Progenitor cell of endocrine pancreas (in vitro differentiated cells): Measurements from ENCODE around the gene ODAM. TPM values are rescaled to one million over a fixed set of nuclear protein-coding genes. Genes with fewer than 3 reads are reported as not detected.

Experiments
- DNase-seq: peaks from one replicate; pipeline ENCODE4 v3.0.0; 2021; ENCODE audit warnings: low spot score; ENCODE audit not compliant: unreplicated experiment
- H3K27ac Mint-ChIP-seq: 2 replicates; pipeline ENCODE4 v1.8.0; 2021; ENCODE audit warnings: mild to moderate bottlenecking, moderate library complexity, mixed read lengths
- H3K27me3 Mint-ChIP-seq: 2 replicates; pipeline ENCODE4 v1.8.0; 2021; ENCODE audit warnings: mixed read lengths
- H3K36me3 Mint-ChIP-seq: 2 replicates; pipeline ENCODE4 v1.8.0; 2022; ENCODE audit warnings: mixed read lengths; ENCODE audit not compliant: insufficient read depth
- H3K4me1 Mint-ChIP-seq: 2 replicates; pipeline ENCODE4 v1.8.0; 2021; ENCODE audit warnings: low read depth, mixed read lengths
- H3K4me3 Mint-ChIP-seq: 2 replicates; pipeline ENCODE4 v1.8.0; 2021; ENCODE audit warnings: low read depth, mild to moderate bottlenecking, moderate library complexity, mixed read lengths
- H3K9me3 Mint-ChIP-seq: 2 replicates; pipeline ENCODE4 v1.8.0; 2021; ENCODE audit warnings: low read depth, mixed read lengths
- total RNA-seq: library from RNA; stranded (reverse); gene quantifications from 2 replicates; pipeline ENCODE4 v1.2.1, GENCODE V29; 2021
- TF ChIP-seq, protein P1 (sequence below): fragments of 200-600 bp; sonication (generic); IDR thresholded peaks from one replicate; pipeline ENCODE4 v1.5.0; 2021; ENCODE audit warnings: antibody characterized with exemption, mild to moderate bottlenecking; ENCODE audit not compliant: unreplicated experiment

Gene ODAM
- total RNA-seq, 1 donor from 2014 or later: not detected

GRCh38 chr4:70243091-70243490, 47.6 kb downstream of the ODAM start:
- DNase-seq: no peak
- no peaks in the 10 kb centered on the region for H3K9me3 Mint-ChIP-seq
- peaks cover 20% of the 10 kb centered on the region for H3K4me1 Mint-ChIP-seq
- H3K27me3 Mint-ChIP-seq: no peaks in the 10 kb centered on the region
- H3K27ac Mint-ChIP-seq: no peak overlapping the region
- H3K4me3 Mint-ChIP-seq: no peak overlapping the region
- TF ChIP-seq, protein P1, sequence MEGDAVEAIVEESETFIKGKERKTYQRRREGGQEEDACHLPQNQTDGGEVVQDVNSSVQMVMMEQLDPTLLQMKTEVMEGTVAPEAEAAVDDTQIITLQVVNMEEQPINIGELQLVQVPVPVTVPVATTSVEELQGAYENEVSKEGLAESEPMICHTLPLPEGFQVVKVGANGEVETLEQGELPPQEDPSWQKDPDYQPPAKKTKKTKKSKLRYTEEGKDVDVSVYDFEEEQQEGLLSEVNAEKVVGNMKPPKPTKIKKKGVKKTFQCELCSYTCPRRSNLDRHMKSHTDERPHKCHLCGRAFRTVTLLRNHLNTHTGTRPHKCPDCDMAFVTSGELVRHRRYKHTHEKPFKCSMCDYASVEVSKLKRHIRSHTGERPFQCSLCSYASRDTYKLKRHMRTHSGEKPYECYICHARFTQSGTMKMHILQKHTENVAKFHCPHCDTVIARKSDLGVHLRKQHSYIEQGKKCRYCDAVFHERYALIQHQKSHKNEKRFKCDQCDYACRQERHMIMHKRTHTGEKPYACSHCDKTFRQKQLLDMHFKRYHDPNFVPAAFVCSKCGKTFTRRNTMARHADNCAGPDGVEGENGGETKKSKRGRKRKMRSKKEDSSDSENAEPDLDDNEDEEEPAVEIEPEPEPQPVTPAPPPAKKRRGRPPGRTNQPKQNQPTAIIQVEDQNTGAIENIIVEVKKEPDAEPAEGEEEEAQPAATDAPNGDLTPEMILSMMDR: no peak
- H3K36me3 Mint-ChIP-seq: no peaks in the 10 kb centered on the region

- TF ChIP-seq, protein P1: no peak
- Mint-ChIP-seq H3K27ac (no peak overlapping the region), H3K4me3 (no peak overlapping the region), H3K36me3 (no peaks in the 10 kb centered on the region), H3K27me3 (no peaks in the 10 kb centered on the region), H3K4me1 (peaks cover 3% of the 10 kb centered on the region), H3K9me3 (no peaks in the 10 kb centered on the region)
- no peak for DNase-seq
Observed at GRCh38 chr4:70251250-70251944, 55.9 kb downstream of the ODAM start.

DNA sequence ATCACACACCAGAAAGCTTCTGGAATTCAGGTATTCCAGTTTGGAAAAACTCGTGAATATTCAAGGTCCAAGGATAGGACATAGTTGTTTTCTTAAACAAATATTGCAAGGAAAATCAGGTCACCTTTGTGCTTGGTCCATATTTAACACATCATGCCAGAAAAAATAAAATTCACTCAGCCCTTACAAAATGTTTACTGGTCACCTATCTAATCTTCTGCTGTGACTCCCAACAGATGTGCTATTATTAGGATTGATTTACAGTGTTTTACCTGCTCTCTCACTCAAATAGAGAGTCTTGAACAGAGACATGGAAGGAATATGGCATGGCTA, 56.4 kb downstream of the ODAM start:
- H3K36me3 Mint-ChIP-seq: no peaks in the 10 kb centered on the region
- H3K4me3 Mint-ChIP-seq: no peak overlapping the region
- H3K4me1 Mint-ChIP-seq: peaks cover 3% of the 10 kb centered on the region
- no peak overlapping the region for H3K27ac Mint-ChIP-seq
- DNase-seq: no peak
- H3K9me3 Mint-ChIP-seq: no peaks in the 10 kb centered on the region
- TF ChIP-seq, protein P1: no peak
- no peaks in the 10 kb centered on the region for H3K27me3 Mint-ChIP-seq

Other genes starting within 250 kb of the ODAM start
- not detected in 2 replicates for gene CSN2, start 230.0 kb upstream of the ODAM start, total RNA-seq
- gene STATH, start 199.8 kb upstream of the ODAM start, total RNA-seq: not detected in 2 replicates
- not detected in 2 replicates for gene HTN3, start 167.3 kb upstream of the ODAM start, total RNA-seq
- not detected in 2 replicates for gene HTN1, start 145.3 kb upstream of the ODAM start, total RNA-seq
- not detected in 2 replicates for gene PRR27, start 41.5 kb upstream of the ODAM start, total RNA-seq
- gene FDCSP, start 30.4 kb downstream of the ODAM start, total RNA-seq: not detected in 2 replicates
- gene CSN3, start 46.9 kb downstream of the ODAM start, total RNA-seq: not detected in 2 replicates
- not detected in 2 replicates for gene CABS1, start 139.3 kb downstream of the ODAM start, total RNA-seq
- not detected in 2 replicates for gene SMR3A, start 165.0 kb downstream of the ODAM start, total RNA-seq
- not detected in 2 replicates for gene SMR3B, start 187.4 kb downstream of the ODAM start, total RNA-seq
- gene OPRPN, start 202.2 kb downstream of the ODAM start, total RNA-seq: not detected in 2 replicates